GM23338 (cell line): ENCODE data around the gene STX8. TPM values are rescaled to one million over a fixed set of nuclear protein-coding genes. Genes with fewer than 3 reads are reported as not detected.

Experiments used
- ATAC-seq: fragments of 200-7000 bp; cut with Tn5 transposase; 3 replicates; pipeline ENCODE4 v1.9.1; 2020
- DNase-seq: peaks from one replicate; pipeline ENCODE4 v3.0.0-alpha.2; 2015; ENCODE audit warnings: low spot score
- H2AFZ ChIP-seq: fragments of 200-600 bp; sonication (generic); 2 replicates; pipeline ENCODE4 v1.8.0; 2016; ENCODE audit warnings: antibody characterized with exemption, mild to moderate bottlenecking, moderate library complexity
- H3F3A ChIP-seq: fragments of 200-600 bp; sonication (generic); replicated peaks from 2 replicates; pipeline ENCODE4 v1.8.0; 2017; ENCODE audit warnings: antibody characterized with exemption, mixed run types, low read depth
- H3K27ac ChIP-seq: fragments of 200-600 bp; sonication (generic); 2 replicates; pipeline ENCODE4 v1.6.1; 2016; ENCODE audit warnings: low read depth
- H3K27me3 ChIP-seq: fragments of 200-600 bp; sonication (generic); 2 replicates; pipeline ENCODE4 v1.8.0; 2016; ENCODE audit warnings: mild to moderate bottlenecking, mixed run types, moderate library complexity; ENCODE audit not compliant: insufficient read depth
- H3K36me3 ChIP-seq: fragments of 200-600 bp; sonication (generic); 2 replicates; pipeline ENCODE4 v1.8.0; 2016; ENCODE audit warnings: mild to moderate bottlenecking; ENCODE audit not compliant: insufficient read depth
- H3K4me1 ChIP-seq: fragments of 200-600 bp; sonication (generic); 2 replicates; pipeline ENCODE4 v1.8.0; 2016; ENCODE audit warnings: mild to moderate bottlenecking, moderate library complexity; ENCODE audit not compliant: insufficient read depth
- H3K4me2 ChIP-seq: fragments of 200-600 bp; sonication (generic); 2 replicates; pipeline ENCODE4 v1.7.1; 2017; ENCODE audit warnings: mixed run types
- H3K4me3 ChIP-seq: fragments of 200-600 bp; sonication (generic); 2 replicates; pipeline ENCODE4 v1.6.1; 2016; ENCODE audit warnings: mixed run types
- H3K79me2 ChIP-seq: fragments of 200-600 bp; sonication (generic); replicated peaks from 2 replicates; pipeline ENCODE4 v1.8.0; 2017; ENCODE audit warnings: mild to moderate bottlenecking; ENCODE audit not compliant: insufficient read depth
- H3K9me2 ChIP-seq: fragments of 200-600 bp; sonication (generic); 2 replicates; pipeline ENCODE4 v1.8.0; 2017; ENCODE audit not compliant: insufficient read depth
- H4K20me1 ChIP-seq: fragments of 200-600 bp; sonication (generic); replicated peaks from 2 replicates; pipeline ENCODE4 v1.8.0; 2017; ENCODE audit warnings: mild to moderate bottlenecking; ENCODE audit not compliant: insufficient read depth
- H3K27ac Mint-ChIP-seq: 2 replicates; pipeline ENCODE4 v1.8.0; 2020; ENCODE audit warnings: inconsistent platforms, mild to moderate bottlenecking, moderate library complexity, mixed read lengths
- H3K27me3 Mint-ChIP-seq: 3 replicates; pipeline ENCODE4 v1.8.0; 2022; ENCODE audit warnings: low read depth, mild to moderate bottlenecking, moderate library complexity, mixed read lengths, inconsistent platforms; ENCODE audit not compliant: insufficient read depth, poor library complexity
- H3K36me3 Mint-ChIP-seq: 3 replicates; pipeline ENCODE4 v1.8.0; 2021; ENCODE audit warnings: low read depth, mild to moderate bottlenecking, inconsistent platforms, moderate library complexity, mixed read lengths
- H3K4me1 Mint-ChIP-seq: 3 replicates; pipeline ENCODE4 v1.8.0; 2020; ENCODE audit warnings: mild to moderate bottlenecking, inconsistent platforms, mixed read lengths
- H3K4me3 Mint-ChIP-seq: 3 replicates; pipeline ENCODE4 v1.8.0; 2021; ENCODE audit warnings: moderate library complexity, mild to moderate bottlenecking, inconsistent platforms, mixed read lengths
- H3K9me3 Mint-ChIP-seq: 3 replicates; pipeline ENCODE4 v1.8.0; 2020; ENCODE audit warnings: moderate library complexity, mild to moderate bottlenecking, inconsistent platforms, mixed read lengths
- CREB1 ChIP-seq: fragments of 250-450 bp; sonication (Bioruptor Pico); IDR thresholded peaks from 2 replicates; pipeline ENCODE4 v1.5.0; 2020; ENCODE audit warnings: low read depth, mild to moderate bottlenecking, moderate library complexity
- CTCF ChIP-seq, 2 experiments: fragments of 200-600 bp in 1 of 2; sonication (generic) in 1 of 2; conservative IDR thresholded peaks; 2 replicates each; pipeline versions ENCODE4 v1.5.1 to v1.6.1; 2016 to 2017; ENCODE audit warnings: antibody characterized with exemption in 2 of 2, low read depth in 2 of 2, mild to moderate bottlenecking in 2 of 2, moderate library complexity in 1 of 2
- ETS1 ChIP-seq: IDR thresholded peaks from 2 replicates; pipeline ENCODE4 v1.6.1; 2016; ENCODE audit warnings: antibody characterized with exemption
- EZH2 ChIP-seq: fragments of 200-600 bp; sonication (generic); IDR thresholded peaks from one replicate; pipeline ENCODE4 v1.8.0; 2017; ENCODE audit warnings: antibody characterized with exemption, mild to moderate bottlenecking, low read depth; ENCODE audit not compliant: unreplicated experiment
- EZH2phosphoT487 ChIP-seq: fragments of 200-600 bp; sonication (generic); IDR thresholded peaks from one replicate; pipeline ENCODE4 v1.8.1; 2018; ENCODE audit warnings: antibody characterized with exemption; ENCODE audit not compliant: unreplicated experiment
- JUNB ChIP-seq: IDR thresholded peaks from one replicate; pipeline ENCODE4 v1.6.1; 2016; ENCODE audit warnings: antibody characterized with exemption; ENCODE audit not compliant: unreplicated experiment
- NANOG ChIP-seq: IDR thresholded peaks from 2 replicates; pipeline ENCODE4 v1.6.1; 2016; ENCODE audit warnings: antibody characterized with exemption, borderline replicate concordance
- POLR2AphosphoS5 ChIP-seq: IDR thresholded peaks from 2 replicates; pipeline ENCODE4 v1.6.1; 2016; ENCODE audit warnings: antibody characterized with exemption, low read depth
- REST ChIP-seq: IDR thresholded peaks from one replicate; pipeline ENCODE4 v1.6.1; 2018; ENCODE audit warnings: antibody characterized with exemption; ENCODE audit not compliant: unreplicated experiment
- STAT1 ChIP-seq: IDR thresholded peaks from one replicate; pipeline ENCODE4 v1.6.1; 2016; ENCODE audit warnings: antibody characterized with exemption; ENCODE audit not compliant: unreplicated experiment
- ZNF114 ChIP-seq: fragments of 250-450 bp; sonication (Bioruptor Pico); IDR thresholded peaks from 2 replicates; pipeline ENCODE4 v1.5.0; 2020; ENCODE audit warnings: mild to moderate bottlenecking, moderate library complexity
- ZNF331 ChIP-seq: fragments of 250-450 bp; sonication (Bioruptor Pico); IDR thresholded peaks from 2 replicates; pipeline ENCODE4 v1.5.0; 2020; ENCODE audit warnings: low read depth, mild to moderate bottlenecking, moderate library complexity
- polyA plus RNA-seq: library from polyadenylated mRNA; unstranded; fragments of >200 nt; fragmentation: Nextera tagmentation; extraction: Ambion mirVana; gene quantifications from 2 replicates; pipeline ENCODE4 v1.2.1, GENCODE V29; 2016
- total RNA-seq: library from RNA; depleted of rRNA; stranded (reverse); fragments of >200 nt; shearing (Covaris generic); gene quantifications from 2 replicates; pipeline ENCODE4 v1.2.3, GENCODE V29; 2014
- TF ChIP-seq, protein P1 (sequence below): fragments of 250-450 bp; sonication (Bioruptor Pico); IDR thresholded peaks from 2 replicates; pipeline ENCODE4 v1.5.0; 2020; ENCODE audit warnings: mild to moderate bottlenecking, moderate library complexity

STX8 gene
- total and polyA plus RNA-seq, 2 experiments from 2014 or later = 59.4 to 82.3 TPM

DNA sequence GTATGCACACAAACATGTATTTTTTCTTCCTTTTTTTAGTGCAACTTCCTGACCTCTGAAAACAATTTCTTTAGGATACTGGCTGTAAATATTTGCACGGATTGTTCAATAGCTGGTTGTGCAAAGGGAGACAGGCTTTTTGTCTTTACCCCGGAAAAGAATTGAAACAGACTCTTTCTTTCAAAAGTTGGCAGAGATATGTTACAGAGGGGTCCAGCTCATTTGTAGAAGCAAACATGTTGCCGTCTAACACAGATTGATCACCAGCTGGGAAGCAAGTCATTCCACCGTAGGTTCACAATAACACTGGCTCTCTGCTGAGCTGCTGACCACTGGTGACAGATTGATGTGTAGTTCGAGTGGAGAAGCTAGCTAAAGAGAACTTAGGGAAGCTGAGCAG lies 130.9 kb downstream of the STX8 start:
- H3K9me3 Mint-ChIP-seq = peaks cover 5% of the 10 kb centered on the region; the same call in 2 of the 3 replicates
- H3K4me1 ChIP-seq = peaks cover 7% of the 10 kb centered on the region
- ATAC-seq = no peak
- no peaks in the 10 kb centered on the region for H3F3A ChIP-seq
- no peak overlapping the region for H3K27ac ChIP-seq
- no peak overlapping the region for H3K4me2 ChIP-seq
- no peak overlapping the region for H3K4me3 Mint-ChIP-seq
- peaks cover 8% of the 10 kb centered on the region; the same call in 2 of the 3 replicates for H3K36me3 Mint-ChIP-seq
- H3K27me3 Mint-ChIP-seq = no peaks in the 10 kb centered on the region
- no peak for TF ChIP-seq ZNF114 (CRISPR knock-in tag)
- TF ChIP-seq CTCF (conservative IDR thresholded peaks at IDR 0.05; ENCODE audit: low read depth in 2 of 2) = no peak
- no peak for TF ChIP-seq STAT1
- no peak for TF ChIP-seq EZH2
- TF ChIP-seq ETS1 = no peak
- TF ChIP-seq NANOG = no peak
- TF ChIP-seq ZNF331 = no peak
- TF ChIP-seq CREB1 (CRISPR knock-in tag) = no peak
- no peak for TF ChIP-seq REST
- no peak for TF ChIP-seq EZH2phosphoT487
- TF ChIP-seq JUNB = no peak
- TF ChIP-seq POLR2AphosphoS5 = no peak
- TF ChIP-seq, protein P1, sequence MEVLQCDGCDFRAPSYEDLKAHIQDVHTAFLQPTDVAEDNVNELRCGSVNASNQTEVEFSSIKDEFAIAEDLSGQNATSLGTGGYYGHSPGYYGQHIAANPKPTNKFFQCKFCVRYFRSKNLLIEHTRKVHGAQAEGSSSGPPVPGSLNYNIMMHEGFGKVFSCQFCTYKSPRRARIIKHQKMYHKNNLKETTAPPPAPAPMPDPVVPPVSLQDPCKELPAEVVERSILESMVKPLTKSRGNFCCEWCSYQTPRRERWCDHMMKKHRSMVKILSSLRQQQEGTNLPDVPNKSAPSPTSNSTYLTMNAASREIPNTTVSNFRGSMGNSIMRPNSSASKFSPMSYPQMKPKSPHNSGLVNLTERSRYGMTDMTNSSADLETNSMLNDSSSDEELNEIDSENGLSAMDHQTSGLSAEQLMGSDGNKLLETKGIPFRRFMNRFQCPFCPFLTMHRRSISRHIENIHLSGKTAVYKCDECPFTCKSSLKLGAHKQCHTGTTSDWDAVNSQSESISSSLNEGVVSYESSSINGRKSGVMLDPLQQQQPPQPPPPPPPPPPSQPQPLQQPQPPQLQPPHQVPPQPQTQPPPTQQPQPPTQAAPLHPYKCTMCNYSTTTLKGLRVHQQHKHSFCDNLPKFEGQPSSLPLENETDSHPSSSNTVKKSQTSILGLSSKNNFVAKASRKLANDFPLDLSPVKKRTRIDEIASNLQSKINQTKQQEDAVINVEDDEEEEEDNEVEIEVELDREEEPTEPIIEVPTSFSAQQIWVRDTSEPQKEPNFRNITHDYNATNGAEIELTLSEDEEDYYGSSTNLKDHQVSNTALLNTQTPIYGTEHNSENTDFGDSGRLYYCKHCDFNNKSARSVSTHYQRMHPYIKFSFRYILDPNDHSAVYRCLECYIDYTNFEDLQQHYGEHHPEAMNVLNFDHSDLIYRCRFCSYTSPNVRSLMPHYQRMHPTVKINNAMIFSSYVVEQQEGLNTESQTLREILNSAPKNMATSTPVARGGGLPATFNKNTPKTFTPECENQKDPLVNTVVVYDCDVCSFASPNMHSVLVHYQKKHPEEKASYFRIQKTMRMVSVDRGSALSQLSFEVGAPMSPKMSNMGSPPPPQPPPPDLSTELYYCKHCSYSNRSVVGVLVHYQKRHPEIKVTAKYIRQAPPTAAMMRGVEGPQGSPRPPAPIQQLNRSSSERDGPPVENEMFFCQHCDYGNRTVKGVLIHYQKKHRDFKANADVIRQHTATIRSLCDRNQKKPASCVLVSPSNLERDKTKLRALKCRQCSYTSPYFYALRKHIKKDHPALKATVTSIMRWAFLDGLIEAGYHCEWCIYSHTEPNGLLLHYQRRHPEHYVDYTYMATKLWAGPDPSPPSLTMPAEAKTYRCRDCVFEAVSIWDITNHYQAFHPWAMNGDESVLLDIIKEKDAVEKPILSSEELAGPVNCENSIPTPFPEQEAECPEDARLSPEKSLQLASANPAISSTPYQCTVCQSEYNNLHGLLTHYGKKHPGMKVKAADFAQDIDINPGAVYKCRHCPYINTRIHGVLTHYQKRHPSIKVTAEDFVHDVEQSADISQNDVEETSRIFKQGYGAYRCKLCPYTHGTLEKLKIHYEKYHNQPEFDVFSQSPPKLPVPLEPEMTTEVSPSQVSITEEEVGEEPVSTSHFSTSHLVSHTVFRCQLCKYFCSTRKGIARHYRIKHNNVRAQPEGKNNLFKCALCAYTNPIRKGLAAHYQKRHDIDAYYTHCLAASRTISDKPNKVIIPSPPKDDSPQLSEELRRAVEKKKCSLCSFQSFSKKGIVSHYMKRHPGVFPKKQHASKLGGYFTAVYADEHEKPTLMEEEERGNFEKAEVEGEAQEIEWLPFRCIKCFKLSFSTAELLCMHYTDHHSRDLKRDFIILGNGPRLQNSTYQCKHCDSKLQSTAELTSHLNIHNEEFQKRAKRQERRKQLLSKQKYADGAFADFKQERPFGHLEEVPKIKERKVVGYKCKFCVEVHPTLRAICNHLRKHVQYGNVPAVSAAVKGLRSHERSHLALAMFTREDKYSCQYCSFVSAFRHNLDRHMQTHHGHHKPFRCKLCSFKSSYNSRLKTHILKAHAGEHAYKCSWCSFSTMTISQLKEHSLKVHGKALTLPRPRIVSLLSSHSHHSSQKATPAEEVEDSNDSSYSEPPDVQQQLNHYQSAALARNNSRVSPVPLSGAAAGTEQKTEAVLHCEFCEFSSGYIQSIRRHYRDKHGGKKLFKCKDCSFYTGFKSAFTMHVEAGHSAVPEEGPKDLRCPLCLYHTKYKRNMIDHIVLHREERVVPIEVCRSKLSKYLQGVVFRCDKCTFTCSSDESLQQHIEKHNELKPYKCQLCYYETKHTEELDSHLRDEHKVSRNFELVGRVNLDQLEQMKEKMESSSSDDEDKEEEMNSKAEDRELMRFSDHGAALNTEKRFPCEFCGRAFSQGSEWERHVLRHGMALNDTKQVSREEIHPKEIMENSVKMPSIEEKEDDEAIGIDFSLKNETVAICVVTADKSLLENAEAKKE = no peak
- no peaks in the 10 kb centered on the region for H4K20me1 ChIP-seq
- H3K4me1 Mint-ChIP-seq = peaks cover 6% of the 10 kb centered on the region
- no peaks in the 10 kb centered on the region for H3K27me3 ChIP-seq
- DNase-seq = no peak
- no peak overlapping the region for H3K27ac Mint-ChIP-seq
- no peaks in the 10 kb centered on the region; the same call in 1 of the 2 replicates for H3K9me2 ChIP-seq
- H3K79me2 ChIP-seq = no peaks in the 10 kb centered on the region
- no peaks in the 10 kb centered on the region for H3K36me3 ChIP-seq
- H2AFZ ChIP-seq = no peak overlapping the region
- H3K4me3 ChIP-seq = no peak overlapping the region
